Occipital lobe (tissue), 2 donors: Measurements from ENCODE around the gene GJB4. TPM values are rescaled to one million over a fixed set of nuclear protein-coding genes. Genes with fewer than 3 reads are reported as not detected.
A peak's percentile ranks its signal among the peaks of the same experiment; 100 is the strongest.
"Not testable (repeated sequence)": the region's sequence is repeated elsewhere in the genome, so short reads cannot be mapped to it uniquely, and the experiment has no call there.

ENCODE experiments used
- DNase-seq: peaks from one replicate; lab custom pipeline; 2025; lab: John Stamatoyannopoulos, UW
- total RNA-seq: library from RNA; depleted of rRNA; stranded (reverse); fragments of >200 nt; gene quantifications from one replicate; pipeline ENCODE4 v1.2.3, GENCODE V29; 2014

The GJB4 gene
- total RNA-seq, 1 donor from 2014 or later: not detected

DNA sequence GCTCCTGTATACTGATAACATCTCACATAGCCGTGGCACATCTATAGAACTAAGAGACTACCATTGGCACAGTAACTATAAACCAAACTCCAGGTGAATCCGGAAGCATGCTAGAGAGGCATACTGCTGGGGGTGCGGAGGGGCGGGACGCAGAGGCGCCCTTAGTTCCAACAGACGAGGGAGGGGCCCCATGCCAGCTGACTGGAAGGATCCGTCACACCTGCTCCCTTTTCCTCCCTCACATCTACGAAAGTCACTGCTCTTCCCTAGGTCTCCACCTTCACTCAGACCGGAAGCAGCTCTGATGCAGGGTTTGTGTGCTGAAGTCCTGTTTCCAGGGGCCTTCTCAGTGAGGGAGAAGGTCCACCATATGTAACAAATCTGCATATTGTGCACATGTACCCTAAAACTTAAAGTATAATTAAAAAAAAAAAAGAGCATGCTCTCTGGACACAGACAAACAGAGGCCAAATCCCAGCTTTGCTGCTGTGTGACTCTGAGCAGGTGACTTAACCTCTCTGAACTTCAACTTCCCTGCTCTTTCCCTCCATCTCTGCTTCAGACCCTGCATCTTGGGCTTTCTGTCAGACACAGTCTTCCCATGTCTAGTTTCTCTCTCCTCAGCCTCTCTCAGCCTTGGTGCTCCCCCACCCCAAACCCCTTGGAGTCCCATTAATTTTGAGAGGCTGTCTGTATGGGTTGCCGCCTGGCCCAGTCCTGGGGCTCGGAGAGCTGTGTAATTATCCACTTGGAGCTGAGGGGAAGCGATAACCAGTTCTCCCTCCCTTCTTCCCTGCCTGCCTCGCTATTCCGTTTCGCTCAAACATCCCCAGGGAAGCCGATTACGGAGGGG lies 12.5 kb upstream of the GJB4 start:
- no peak for DNase-seq

DNA sequence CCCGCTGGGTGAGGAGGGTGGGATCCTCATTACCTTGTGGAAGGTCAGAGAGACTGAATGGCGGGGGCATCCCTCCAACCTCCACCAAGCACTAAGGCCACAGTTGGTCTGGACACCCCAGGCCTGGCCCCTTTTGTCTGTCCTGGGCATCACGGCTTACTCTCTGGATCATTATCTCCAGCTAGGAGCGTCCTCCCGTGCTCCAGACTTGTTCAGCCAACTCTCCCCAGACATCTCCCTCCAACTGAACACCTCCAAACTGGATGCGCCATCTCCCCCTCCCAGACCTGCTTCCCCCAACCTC lies 11.9 kb upstream of the GJB4 start:
- no peak for DNase-seq

DNA sequence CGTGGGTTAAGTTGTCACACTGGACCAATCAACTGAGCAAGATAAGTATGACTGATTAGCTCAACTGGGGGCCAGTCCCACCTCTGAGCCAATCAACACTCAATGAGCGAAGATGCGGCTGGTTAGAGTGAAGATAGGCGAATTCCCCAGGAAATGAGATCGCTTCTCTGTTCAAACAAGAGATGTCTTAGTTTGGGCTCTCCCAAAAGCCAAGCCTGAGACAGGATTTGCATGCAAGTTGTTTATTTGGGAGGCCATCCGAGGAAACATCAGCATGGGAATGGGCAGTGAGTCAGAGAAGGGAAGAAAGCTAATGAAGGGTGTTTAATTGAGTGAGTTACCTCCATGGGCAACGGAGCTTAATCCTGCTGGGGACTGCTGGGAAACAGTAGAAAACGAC lies 9.5 kb upstream of the GJB4 start:
- DNase-seq: no peak

DNA sequence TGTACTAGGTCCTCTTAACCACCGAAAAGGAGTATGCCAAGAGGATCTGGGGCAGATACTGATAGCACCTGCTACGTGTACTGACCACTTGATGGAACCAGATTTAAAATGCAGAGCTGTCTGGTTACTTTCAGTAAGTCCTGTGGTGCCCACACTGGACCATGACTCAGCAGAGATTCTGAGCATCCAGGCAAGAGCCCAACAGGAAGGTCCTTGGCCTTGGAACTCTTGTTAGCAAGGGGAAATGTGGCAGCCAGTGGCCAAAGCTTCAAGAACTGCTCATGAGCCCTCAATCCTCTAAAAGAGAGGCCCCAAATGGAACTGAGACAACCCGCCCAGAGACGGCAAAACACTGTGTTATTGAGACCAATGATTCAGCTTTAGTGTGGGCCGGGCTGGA lies 8.9 kb upstream of the GJB4 start:
- no peak for DNase-seq

DNA sequence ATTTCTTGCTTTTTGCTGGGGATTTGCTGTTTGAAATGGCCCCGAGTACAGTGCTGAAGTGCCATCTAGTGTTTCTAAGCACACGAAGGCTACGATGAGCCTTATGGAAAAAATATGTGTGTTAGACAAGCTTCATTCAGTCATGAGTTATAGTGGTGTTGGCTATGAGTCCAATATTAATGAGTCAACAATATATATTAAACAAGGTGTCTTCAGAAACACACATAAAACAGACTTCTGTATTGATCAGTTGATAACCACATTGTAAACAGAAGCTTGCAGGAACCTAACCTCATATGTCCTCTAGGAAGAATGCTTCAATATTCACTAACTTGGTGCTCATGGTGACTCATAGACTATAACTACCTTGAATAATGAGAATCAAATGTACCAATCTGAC lies 6.4 kb upstream of the GJB4 start:
- no peak for DNase-seq

DNA sequence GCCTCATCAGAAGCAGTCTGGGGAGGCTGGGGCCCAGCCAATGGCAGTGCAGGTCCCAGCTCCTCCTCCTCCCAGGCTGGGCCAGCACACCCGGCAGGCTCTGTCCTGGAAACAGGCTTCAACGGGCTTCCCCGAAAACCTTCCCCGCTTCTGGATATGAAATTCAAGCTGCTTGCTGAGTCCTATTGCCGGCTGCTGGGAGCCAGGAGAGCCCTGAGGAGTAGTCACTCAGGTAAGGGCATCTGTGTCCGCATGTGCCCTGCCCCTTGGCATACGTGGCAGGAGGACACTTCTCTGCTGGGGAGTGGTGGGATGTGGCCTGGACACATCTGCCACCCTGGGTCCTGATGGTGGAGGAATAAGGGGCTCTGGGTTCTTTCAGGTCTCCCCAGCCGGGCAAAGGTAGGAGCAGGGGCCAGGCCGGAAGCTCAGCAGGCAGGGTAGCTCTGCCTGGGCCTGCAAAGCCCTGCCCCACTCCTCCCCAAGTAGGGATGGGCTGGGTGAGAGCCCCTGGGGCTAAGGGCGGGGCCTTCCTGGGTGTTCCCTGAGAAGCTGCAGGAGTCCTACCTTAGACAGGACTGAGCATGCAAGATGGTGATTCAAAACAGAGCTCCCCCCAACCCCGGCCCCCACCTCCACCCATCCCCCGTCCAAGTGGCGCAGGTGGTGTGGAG lies 4.4 kb upstream of the GJB4 start, which contains the start of gene GJB5:
Gene GJB5 (plus strand): TSS at position 84 of the 674 bp plus-strand sequence. CDS start 2,284 bp downstream, outside the sequence.
- DNase-seq: no peak

DNA sequence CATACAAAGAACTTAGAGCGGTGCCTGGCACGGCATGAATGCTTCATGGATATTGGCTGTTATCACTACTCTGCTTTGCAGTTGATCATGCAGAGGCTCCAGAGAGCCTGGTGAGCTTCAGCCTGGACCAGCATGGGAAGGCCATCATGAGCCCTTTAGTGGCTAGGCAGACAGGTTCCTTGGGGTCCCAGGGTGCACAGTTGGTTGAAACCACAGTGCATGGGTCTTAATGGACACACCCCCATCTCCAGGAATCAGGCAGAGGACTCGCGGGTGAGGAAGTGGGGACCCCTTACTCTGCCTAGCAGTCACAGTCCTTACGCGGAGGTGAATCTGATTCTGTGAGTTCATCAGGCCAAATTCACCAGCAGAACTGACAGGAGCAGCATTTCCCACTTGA lies 3.6 kb upstream of the GJB4 start:
- DNase-seq: no peak

DNA sequence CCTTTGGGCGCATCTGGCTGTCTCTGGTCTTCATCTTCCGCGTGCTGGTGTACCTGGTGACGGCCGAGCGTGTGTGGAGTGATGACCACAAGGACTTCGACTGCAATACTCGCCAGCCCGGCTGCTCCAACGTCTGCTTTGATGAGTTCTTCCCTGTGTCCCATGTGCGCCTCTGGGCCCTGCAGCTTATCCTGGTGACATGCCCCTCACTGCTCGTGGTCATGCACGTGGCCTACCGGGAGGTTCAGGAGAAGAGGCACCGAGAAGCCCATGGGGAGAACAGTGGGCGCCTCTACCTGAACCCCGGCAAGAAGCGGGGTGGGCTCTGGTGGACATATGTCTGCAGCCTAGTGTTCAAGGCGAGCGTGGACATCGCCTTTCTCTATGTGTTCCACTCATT lies 2.2 kb upstream of the GJB4 start:
- DNase-seq: no peak

DNA sequence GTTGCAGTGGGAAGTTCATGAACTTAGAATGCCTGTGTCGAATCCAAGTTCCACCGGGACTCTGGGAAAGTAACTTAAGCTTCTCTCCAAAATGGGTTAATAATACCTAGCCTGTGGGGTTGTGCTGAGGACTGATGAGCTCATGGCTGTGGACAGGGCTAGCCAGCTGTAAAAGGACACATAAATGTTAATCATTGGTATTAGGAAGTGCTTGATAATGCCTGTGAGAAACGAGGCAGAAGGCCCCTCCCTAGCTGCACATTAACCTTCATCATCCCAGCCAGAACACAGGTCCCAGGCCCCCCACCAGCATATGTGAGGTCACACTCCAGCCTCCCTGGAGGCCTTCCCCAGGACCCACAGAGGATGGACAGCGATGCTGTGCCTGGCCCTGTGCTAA lies 789 bp upstream of the GJB4 start:
- DNase-seq: no peak

DNA sequence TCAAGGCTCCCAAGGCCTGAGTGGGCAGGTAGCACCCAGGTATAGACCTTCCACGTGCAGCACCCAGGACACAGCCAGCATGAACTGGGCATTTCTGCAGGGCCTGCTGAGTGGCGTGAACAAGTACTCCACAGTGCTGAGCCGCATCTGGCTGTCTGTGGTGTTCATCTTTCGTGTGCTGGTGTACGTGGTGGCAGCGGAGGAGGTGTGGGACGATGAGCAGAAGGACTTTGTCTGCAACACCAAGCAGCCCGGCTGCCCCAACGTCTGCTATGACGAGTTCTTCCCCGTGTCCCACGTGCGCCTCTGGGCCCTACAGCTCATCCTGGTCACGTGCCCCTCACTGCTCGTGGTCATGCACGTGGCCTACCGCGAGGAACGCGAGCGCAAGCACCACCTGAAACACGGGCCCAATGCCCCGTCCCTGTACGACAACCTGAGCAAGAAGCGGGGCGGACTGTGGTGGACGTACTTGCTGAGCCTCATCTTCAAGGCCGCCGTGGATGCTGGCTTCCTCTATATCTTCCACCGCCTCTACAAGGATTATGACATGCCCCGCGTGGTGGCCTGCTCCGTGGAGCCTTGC lies 1.7 kb downstream of the GJB4 start:
- no peak for DNase-seq

DNA sequence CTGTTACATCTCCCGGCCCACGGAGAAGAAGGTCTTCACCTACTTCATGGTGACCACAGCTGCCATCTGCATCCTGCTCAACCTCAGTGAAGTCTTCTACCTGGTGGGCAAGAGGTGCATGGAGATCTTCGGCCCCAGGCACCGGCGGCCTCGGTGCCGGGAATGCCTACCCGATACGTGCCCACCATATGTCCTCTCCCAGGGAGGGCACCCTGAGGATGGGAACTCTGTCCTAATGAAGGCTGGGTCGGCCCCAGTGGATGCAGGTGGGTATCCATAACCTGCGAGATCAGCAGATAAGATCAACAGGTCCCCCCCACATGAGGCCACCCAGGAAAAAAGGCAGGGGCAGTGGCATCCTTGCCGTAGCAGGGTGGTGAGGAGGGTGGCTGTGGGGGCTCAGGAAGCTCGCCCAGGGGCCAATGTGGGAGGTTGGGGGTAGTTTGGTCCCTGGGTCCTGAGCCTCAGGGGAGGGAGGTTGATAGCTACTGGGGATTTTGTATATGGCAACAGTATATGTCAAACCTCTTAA lies 2.3 kb downstream of the GJB4 start:
- no peak for DNase-seq

DNA sequence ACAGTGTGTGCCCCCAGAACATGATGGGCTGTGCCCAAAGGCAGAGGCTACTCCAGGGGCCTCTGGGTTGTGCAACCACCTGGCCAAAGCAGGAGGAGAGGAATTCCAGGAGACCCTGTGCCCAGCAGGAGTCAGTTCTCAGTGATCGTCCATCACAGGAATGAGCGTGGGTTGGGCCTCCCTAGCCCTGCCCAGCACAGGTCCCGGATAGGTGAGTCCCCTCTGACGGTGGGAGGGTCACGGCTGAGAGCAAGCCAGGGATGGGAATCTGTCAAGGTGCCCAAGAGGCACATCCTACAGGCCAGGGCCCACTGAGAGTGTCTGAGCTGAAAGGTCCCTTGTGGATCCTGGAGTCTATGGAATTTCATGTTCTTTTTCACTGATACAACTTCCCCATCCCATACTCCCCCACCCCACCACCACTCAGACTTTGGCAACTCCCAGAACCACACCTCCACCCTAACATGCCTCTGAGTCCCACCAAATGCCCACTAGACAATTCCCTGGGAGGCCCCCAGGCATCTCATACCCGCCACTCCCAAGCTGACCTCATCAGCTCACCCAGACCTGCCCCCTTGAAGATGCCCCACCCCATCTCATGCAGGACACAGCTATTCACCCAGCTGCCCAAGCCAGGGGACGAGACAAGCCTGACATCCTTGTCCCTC lies 3.1 kb downstream of the GJB4 start:
- no peak for DNase-seq

DNA sequence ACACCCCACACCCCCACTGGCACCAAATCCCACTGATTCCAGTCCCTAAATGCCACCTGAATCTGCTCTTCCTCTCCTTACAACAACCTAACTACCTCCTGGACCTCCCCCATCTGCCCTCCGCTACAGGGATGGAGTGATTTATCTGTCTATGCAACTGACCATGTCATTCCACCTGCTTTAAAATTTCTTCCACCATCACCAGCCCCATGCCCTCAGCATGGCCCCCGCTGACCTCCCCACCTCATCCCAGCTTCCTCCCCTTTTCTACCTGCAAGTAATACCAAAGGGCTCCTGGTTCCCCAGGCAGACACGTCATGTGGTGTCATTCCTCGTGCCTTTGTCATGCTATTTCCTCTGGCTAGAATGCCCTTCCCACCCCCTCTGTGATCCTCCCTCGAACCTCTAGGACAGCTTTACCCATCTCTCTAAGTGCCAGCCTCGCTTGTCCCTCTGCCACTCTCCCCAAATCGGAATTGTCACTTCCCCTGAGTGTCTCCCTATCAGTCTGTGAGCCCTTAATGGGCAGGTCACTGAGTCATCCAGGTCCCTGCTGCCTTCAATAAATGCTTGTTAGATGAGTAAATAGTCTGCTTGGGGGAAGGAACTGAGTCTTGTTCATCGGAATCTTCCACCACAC lies 3.7 kb downstream of the GJB4 start:
- DNase-seq: no peak

DNA sequence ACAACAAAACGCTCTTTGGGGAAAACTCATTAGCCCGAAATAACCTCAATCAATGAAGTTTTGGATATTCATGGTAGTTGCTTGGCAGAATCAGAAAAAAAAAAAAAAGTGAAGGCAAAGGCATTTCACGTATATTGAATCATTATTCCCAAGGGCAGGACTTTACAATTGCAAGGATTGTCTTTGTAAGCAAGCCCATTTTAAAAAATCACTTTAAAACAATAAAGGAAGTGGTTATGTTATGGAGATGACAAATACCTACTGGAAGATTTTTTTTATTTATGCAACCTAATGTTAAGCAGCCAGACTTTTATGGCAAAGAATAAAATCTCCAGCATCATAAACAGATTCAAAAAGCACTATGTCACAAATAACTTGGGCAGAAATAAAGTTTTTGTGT lies 9.3 kb downstream of the GJB4 start:
- DNase-seq: no peak

DNA sequence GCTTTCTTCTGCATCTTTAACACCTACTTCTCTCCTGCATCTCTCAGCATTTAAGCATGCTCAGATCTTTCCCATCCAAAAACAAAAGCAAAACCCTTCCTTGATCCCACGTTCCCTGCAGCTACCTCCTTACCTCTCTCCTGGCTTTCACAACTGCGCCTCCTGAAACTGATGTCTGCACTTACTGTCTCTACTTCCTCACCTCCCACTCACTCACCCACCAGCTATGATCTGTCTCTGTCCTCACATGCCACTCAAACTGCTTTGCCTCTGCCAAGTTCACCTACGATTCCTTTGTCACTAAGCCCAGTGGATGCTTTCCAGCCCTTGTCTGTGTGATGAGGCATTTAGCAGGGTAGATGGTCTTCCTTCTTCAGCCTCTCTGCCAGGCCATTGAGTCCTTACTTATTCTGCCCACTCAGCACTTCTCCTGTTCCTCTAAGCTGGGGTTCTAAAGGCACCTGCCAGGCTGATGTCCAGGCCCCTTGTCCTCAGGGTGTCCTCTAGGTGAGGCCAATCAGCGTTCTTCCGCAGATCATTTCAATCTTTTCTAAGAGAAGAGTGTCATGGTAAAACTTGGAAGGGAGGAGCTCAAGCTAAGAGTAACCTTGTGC lies 11.5 kb downstream of the GJB4 start:
- peak; percentile 62 for DNase-seq

DNA sequence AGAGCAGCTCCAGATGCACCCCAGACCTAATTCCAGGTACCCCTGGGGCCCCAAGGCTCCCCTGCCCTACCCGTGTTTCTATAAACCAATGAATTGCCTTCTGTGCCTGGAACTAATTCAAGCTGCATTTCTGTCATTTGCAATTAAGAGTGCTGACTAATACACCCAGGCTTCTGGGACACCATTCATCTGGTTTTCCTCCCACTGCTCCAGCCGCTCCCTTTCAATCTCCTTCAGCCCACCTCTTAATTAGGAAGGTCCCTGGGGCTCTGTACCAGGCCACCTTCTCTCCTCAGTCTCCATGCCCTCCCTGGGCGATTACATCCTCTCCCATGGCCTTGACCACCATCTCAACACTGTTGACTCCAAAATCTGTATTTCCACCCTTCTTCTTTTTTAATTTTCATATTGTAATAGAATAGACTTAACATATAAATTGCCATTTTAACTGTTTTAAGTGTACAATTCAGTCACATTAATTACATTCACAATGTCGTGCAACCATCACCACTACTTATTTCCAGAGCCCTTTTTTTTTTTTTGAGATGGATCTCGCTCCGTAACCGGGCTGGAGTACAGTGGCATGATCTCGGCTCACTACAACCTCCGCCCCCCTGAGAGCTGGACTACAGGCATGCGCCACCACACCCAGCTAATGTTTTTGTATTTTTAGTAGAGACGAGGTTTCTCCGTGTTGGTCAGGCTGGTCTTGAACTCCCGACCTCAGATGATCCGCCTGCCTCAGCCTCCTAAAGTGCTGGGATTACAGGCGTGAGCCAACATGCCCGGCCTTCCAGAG lies 12.2 kb downstream of the GJB4 start:
- no peak for DNase-seq

DNA sequence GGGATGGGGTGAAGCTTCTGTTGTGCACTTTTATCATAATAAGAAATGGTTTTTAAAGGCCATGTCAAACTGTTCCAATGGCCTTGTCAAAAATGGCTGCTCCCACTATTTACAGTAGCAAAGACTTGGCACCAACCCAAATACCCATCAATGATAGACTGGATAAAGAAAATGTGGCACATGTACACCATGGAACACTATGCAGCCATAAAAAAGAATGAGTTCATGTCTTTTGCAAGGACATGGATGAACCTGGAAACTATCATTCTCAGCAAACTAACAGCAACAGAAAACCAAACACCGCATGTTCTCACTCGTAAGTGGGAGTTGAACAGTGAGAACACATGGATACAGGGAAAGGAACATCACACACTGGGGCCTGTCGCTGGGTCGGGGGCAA lies 13.6 kb downstream of the GJB4 start:
- DNase-seq: not testable (repeated sequence)

DNA sequence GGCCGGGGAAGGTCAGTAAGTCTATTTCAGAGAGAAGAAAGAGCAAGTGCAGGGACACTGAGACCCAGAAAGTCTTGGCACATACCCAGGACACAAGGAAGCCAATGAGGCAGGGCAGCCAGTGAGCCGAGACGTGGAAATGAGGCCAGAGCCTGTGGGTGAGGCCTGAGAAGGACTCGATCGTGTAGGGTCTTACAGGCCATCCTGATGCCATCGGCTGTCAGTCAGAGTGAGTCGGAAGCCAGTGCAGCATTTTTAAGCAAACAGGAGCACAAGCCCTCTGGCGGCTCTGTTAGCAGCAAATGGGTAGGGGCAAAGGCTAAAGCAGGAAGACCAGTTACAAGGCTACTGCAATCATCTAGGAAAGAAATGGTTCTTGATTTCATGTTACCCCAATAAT lies 15.4 kb downstream of the GJB4 start:
- DNase-seq: no peak

DNA sequence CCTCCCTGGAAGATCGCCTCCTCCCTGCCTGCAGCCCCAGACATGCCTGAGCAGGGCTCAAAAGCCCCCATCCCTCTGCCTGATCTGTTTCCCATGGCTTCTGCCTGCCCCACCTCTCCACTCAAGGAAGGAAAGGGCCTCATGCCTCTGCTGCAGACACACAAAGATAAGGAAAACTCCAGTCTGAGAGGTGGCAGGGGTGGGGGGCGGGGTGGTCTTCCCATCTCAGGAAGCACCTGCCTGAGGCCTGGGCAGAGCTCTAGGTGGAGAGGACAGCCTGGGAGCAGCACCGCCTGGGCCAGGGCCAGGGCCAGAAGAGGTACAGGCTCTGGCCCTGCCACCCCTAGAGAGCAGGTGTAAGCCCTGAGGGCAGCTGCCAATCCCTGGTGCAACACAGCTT lies 17.4 kb downstream of the GJB4 start:
- DNase-seq: no peak
